Mesenteric fat pad (tissue), 1 donor: ENCODE results near the gene FBXO2. TPM values are rescaled to one million over a fixed set of nuclear protein-coding genes. Genes with fewer than 3 reads are reported as not detected.

Experiments used
- DNase-seq: peaks from one replicate; pipeline ENCODE4 v3.0.0-alpha.2; 2020; ENCODE audit warnings: low spot score
- total RNA-seq: library from RNA; stranded (reverse); fragmentation: NEBNext Ultra II Directional; extraction: Animal tissue kit (Norgen Biotek cat#: 25700); gene quantifications from one replicate; pipeline ENCODE4 v1.2.1, GENCODE V29; 2021
- donor health status: DM: yes; HTN: yes; CAD: no.

The FBXO2 gene
- total RNA-seq, 1 donor from 2014 or later: 0.71 TPM

DNA sequence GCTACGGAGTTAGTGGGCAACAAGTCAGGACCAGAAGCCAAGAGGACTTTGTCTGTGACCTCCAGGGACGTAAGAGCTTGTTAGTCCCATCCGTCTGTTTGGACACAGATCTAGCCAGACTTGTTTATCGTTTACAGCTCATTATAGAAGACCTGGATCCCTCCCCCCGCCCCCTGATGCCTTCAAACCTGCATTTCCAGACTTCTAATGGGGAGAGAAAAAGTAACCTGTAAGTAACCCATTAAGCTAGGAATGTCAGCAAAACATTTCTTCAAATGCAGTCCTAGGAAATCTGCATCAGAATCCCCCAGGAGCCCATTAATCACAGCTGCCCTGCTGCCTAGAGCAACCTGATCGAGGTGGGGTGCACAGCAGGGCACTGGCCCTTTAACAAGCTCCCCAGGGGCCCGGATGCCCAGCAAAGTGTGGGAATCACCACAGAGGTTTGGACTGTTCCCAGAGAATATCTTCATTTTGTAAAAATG, 28.1 kb upstream of the FBXO2 start:
- no peak for DNase-seq

DNA sequence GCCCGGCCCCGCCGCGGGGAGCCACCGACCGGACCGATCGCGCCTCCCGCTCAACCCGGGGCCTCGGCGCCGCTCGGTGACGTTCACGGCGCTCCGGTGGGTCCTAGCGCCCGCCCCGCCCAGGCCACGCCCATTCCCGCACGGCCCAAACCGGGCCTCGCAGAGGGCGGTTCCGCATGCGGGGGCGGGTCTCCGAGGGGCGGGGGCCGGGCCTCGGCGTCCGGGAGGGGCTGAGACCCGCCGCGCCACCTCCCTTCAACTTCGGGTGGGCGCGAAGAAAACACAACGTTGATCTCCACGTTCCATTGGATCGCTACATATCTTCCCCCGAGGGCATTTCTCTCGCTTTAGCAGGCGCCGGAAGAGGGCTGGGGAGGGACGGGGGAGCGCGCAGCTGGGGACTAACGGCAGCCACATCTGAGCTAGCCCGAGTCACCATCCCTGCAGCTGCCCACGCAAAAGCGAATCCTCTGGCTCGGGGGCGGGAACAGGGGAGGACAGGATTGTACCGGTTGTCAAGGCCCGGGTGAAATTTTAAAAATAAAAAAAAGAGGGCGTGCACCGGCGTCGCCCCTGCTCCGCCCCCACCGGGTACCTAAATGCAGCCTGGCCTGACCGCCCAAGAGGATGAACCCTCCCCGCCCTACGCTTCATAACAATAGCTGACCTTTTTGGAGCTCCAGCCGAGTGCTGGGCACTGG, 27.0 kb upstream of the FBXO2 start, which contains the start of gene MAD2L2:
Gene MAD2L2, minus strand, starts transcription at position 78 of the 701 bp plus-strand sequence. CDS start 547 bp downstream, outside the sequence.
- DNase-seq: peak; percentile 98

DNA sequence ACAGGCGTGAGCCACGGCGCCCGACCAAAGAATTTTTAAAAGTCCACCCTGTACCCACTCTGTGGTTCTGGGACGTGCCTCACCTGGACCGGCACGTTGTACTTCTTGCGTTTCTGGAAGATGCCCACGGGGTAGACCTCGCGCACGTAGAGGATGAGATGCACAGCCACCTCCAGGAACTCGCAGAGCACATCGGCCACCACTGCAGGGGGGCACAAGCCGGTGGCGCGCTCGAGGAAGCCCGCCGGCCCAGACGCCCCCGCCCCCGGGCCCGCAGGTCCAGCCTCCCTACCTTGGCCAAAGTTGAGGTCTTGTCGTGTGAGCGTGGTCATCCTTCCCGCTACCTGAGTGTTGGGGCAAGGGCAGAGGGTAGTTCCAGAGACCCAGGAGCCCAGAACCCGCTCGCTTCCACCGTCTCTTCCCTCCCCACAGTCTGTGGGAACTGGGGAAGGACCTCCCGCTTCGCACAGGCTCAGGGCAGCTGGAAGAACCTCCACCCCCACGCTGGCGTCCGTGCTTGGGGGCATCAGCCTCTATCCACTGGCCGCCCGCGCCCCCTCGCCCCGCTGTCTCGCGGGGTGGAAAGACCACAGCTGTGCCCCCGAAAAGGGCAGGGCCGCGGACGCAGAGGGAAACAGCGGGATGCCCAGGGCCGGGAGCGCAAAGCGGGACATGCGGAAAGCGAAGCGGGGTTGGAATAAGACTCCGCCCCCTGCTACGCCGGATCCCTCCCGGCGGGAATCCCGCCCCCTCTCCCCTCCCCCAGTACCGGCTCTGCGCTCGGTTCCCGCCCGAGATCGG, 26.2 kb upstream of the FBXO2 start:
- no peak for DNase-seq

DNA sequence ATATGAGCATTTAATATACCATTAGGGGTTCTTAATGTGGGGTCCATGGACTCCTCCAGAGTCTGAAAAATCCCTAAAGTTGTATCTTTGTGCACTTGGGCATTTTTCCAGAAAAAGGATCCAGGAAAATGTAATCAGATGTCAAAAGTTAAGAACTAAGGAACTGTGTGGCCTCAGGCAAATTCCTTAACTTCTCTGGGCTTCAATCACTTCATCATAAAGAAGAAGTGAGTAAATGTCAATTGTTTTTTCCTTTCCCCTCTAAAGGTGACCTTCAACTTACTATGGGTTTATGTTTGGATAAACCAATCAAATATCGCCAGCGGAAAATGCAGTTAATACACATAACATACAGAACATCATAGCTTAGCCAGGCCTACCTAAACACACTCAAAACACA, 24.2 kb upstream of the FBXO2 start:
- no peak for DNase-seq

DNA sequence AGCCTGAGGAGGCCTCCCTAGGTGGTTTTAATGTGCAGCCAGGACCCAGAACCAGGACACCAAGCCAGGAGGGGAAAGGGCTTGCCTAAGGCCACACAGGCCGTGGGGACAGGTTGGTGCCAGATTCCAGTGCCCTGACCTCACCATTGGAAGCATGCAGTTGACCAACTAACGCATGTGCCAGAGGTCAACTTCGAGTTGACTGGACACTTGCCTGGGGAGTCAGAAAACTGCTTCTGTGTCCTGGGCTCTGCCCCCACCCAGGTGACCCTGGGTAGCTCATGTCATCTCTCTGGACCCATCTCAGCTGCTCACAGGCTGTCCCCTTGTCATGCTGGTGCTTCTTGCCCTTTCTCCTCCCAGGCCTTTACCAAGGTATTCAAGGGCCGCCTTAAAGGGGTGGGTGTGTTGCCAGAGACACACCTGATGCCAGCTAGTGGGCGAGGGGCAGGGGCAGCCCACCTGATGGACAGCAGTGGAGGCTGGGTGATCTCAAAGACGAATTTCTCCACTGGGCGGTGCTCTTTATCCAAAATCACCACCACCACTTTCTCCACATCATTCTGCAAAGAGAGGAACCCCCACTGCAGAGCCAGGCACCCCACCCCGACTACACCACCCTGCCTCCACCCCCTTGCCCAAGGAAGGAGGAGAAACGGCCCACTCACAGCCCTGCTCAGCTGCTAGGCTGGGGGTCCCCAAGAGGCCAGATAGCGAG, 22.3 kb upstream of the FBXO2 start:
- DNase-seq: no peak

DNA sequence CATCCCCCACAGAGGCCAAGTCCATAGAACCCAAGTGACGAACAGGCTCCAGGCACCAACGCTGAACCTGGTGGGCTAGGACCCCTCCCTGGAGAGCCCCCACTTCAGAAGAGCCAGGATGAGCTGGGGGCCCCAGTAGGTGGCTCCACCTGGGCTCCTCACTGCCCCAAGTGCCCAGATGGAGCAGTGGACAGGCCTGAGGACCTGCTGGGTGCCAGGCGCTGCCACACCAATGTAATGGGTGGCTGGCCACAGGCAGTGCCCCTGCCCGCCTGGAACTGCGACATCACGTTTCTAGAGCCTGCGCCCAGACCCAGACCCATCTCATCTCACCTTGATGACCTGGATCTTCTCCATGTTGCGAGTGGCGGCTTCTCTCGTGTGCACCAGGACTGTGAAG, 21.1 kb upstream of the FBXO2 start:
- no peak for DNase-seq

DNA sequence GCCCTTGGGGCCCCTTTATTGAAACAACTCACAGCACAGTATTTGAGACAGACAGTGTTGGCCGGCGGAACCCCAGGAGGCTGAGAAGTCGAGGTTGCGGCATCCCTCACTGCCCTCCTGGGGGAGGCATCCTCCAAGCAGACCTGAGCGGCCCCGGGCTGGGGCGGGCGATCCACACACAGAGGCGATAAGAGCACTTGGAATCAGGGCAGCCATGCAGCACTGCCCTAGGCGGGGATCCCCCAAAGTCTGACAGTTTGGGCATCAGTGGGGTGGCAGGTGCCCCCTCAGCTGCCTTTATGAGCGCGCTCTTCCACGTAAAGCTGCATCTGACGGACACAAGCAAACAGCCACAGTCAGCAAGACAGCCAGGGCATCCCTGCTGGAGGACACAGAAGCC, 20.3 kb upstream of the FBXO2 start:
- no peak for DNase-seq

DNA sequence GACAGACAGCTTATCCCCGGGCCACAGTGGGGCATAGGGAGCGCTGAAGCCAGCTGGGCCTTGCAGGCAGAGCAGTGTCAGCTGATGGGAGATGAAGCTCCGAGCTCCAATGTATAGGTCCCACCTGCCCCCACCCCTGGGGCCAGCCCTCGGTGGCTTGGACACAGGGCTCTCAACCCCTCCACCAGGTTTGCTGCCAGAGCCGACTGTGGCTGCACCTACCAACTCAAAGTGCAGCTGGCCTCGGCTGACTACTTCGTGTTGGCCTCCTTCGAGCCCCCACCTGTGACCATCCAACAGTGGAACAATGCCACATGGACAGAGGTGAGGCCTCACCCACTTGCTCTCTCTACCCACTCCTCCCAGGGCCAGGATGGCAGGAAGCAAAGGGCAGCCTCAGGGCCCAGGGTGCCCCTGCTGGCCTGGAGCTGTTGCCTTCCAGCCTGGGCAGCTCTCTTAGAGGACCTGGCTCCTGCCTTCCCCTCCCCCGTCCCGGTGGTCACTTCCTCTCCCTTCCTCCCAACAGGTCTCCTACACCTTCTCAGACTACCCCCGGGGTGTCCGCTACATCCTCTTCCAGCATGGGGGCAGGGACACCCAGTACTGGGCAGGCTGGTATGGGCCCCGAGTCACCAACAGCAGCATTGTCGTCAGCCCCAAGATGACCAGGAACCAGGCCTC, 19.0 kb upstream of the FBXO2 start:
- DNase-seq: no peak

DNA sequence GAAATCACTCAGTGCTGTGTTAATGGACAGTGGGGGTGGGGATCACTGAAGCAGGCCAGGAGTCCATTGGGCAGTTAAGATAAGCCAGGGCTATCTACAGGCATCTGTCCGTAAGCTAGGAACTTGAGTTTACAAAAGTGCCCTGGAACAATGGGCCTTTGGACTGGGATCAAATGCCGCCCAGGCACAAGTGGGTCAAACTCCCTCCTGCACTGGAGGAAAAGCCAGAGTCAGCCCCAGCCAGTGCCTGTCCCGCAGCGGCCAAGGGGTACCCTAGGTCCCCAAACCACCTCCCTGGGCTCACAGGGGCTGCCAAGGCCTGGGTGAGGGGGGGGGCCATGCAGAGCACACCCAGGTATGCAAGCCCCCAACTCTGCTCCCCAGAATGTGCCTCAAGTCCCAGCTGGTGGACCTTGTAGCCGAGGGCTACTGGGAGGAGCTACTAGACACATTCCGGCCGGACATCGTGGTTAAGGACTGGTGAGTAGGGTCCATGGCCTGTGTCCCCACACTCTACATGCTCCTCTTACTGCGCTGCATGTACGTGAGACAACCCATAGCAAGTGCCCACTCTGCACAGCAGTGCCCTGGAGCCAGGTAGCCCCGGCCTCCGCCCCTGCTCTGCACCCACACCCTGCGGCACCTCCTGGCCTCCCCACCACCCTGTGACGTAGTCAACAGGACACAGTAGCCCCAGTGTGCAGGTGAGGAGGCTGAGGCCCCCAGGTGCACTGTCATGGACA, 17.5 kb upstream of the FBXO2 start:
- no peak for DNase-seq

DNA sequence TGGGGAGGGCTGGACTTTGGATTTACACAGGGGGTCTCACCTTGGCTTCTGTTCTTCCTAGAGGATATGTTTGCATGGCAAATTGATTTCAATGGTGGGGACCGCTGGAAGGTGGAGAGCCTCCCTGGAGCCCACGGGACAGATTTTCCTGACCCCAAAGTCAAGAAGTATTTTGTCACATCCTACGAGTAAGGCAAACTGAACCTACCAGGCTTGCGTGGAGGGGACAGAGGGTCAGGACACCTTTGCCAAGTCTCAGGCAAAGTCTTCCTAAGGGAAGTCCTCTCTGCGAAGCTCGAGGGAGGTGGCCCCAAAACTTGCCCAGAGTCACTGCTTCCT, 16.9 kb upstream of the FBXO2 start:
- no peak for DNase-seq

DNA sequence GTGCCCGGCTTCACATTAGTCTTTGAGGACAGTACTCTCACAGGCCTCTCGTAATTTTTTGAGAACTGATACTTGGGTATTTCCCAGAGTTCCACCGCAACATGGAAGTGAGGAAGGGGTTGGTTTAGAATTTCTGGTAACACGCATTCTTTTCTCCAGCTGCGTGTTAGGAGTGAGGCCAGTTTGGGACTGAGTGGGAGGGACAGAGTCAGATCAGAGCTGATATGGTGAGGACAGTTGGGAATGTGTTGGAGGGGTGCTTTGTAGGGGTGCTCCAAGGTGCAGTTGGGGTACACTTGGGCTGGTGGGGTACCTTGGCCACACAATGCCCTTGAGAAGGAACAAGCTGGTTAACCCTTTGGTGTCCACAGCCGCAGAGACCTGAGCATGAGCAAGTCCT, 16.5 kb upstream of the FBXO2 start:
- DNase-seq: no peak

DNA sequence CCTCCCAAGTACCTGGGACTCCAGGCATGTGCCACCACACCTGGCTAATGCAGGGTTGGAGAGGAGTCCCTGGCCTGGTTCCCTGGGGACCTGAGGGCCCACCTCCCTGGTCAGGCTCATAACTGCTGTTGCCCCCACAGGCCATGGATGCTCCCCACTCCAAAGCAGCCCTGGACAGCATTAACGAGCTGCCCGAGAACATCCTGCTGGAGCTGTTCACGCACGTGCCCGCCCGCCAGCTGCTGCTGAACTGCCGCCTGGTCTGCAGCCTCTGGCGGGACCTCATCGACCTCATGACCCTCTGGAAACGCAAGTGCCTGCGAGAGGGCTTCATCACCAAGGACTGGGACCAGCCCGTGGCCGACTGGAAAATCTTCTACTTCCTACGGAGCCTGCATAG, 14.3 kb upstream of the FBXO2 start:
- DNase-seq: no peak

DNA sequence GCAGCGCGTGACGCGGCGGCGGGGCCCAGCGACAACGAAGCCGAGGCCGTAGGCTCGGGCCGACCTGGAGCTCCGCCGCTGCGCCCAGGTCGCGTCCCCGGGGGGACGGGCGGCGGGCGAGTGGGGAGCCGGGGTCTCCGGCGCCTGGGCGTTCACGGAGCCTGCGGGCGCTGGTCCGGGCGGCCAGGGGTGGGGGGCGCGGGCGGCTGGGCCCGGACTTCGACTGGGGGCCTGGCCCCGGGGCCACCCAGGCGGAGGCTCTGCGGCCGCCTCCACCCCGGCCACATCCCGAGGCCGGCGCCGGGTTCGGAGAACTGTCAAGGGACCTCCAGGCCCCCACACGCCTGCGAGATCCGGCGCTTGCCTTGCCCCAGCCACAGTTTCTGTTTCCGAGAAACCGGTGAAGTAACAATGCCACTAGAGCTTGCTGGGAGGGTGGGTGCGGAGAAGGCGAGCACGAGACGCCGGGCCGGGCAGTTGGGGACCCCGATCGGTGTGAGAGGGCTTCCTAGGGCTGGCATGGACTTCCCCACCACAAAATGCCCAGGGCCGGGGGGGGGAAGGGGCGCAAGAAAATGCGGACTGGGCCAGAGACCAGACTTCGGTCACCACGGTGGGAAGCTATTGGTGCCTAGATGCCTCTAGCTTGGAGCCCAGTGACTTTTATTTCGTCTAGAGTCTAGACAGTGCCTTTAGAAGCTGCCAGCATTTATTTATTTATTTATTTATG, 10.3 kb upstream of the FBXO2 start:
- DNase-seq: no peak

DNA sequence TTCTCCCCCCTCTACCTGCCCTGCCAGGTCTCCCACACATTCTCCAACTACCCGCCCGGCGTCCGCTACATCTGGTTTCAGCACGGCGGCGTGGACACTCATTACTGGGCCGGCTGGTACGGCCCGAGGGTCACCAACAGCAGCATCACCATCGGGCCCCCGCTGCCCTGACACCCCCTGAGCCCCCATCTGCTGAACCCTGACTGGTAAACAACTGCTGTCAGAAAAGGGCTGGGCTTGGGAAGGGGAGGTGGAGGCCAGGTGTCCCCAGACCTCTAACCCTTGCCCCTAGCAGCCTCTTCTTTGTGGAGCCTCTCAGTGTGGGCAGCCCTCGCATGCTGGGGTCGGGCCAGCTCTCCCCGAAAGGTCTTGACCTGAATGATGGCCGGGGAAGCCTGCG, 6.9 kb upstream of the FBXO2 start:
- no peak for DNase-seq

DNA sequence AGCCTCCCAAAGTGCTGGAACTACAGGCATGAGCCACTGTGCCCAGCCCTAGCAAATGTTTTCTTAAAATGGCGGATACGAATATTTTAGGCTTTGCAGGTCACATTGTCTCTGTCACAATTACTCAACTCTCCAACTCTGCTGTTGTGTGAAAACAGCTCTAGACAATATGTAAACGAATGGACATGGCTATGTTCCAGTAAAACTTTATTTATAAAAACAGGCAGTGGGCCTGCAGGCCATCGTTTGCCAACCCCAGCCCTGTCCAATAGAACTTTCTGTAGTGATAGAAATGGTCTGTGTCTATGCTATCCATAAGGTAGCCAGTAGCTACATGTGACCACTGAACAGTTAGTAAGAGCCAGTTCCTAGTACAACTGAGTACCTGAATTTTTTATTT, 5.5 kb upstream of the FBXO2 start:
- no peak for DNase-seq

DNA sequence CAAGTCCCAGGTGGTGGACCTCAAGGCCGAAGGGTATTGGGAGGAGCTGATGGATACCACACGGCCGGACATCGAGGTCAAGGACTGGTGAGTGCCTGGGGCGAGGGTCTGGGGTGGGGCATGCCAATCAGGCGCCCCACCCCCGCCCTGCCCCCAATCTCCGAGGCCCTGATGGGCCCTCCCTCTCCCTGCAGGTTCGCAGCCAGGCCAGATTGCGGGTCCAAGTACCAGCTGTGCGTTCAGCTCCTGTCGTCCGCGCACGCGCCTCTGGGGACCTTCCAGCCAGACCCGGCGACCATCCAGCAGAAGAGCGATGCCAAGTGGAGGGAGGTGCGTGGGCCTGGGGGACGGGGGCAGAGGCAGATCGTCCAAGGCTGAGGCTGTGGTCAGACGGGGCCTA, 4.3 kb upstream of the FBXO2 start:
- no peak for DNase-seq

DNA sequence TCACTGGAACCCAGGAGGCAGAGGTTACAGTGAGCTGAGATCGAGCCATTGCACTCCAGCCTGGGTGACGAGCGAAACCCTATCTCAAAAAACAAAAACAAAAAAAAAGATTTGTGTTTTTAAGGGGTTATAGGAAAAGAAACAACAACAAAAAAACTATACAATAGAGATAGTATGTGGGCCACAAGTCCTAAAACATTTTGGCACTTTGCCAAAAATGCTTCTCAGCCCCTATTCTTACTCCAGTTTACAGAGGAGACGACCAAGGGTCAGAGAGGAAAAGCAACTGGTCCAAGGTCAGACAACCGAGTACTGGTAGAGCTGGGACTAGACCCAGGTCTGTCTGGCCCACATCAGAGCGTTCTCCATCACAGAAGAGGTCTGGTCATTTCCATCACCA, 3.4 kb upstream of the FBXO2 start:
- no peak for DNase-seq

DNA sequence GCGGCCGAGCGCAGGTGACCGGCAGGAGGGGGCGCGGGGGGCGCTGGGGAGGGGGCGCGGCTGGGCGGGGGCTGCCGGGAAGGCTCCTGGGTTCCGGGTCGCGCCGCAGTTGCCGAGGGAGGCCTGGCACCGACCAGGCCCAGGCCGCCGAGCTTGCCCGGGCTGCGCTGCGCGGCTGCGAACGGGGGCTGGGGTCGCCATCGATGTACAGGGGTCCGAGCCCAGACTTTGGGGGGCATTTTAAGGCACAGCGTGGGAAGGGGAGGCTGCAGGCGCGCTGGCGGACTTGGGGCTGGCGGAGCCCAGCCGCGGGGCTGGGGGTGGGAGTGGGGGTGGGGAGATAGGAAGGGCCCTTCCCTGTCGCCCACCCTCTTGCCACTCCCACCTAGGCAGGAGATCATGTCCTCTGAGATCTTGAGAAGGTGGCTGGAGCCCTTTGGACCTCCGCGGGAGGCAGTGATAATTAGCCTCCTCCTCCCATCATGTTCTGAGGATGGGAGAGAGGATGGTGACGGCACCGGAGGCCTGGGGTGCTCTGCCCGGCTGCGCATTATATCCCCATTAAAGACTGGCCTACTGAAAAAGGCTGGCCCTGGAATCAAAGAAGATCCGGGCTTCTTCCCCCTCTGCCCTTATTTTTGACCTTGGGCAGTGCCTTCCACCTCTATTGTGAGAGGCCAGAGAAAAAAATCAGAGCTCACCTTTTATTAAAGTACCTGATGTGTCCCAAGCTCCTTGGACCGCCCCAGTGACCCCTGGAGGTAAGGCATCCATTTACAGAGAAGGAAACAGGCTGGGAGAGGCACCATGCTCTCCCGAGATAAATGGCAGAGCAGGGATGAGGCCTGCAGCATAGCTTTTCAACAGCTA, 945 bp upstream of the FBXO2 start:
- no peak for DNase-seq

DNA sequence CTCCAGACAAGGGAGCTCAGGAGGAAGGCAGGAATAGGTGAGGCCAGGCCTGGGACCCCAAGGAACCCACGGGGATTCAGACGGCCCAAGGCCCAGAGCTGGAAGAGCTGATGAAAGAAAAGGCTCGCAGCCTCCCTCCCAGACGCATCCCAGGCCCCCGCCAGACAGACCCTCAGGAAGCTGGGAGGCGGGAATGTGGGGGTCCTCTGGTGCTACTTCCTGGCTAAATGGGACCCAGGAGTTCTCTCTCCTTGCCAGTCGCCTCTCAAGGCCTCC, 430 bp downstream of the FBXO2 start:
- no peak for DNase-seq
